ENCODE data around the gene PNRC2. TPM values are rescaled to one million over a fixed set of nuclear protein-coding genes. Genes with fewer than 3 reads are reported as not detected.
"Not testable (repeated sequence)": the region's sequence is repeated elsewhere in the genome, so short reads cannot be mapped to it uniquely, and the experiment has no call there.

Gene PNRC2
- total RNA-seq, 1 donor from 2014 or later: 165 TPM

DNA sequence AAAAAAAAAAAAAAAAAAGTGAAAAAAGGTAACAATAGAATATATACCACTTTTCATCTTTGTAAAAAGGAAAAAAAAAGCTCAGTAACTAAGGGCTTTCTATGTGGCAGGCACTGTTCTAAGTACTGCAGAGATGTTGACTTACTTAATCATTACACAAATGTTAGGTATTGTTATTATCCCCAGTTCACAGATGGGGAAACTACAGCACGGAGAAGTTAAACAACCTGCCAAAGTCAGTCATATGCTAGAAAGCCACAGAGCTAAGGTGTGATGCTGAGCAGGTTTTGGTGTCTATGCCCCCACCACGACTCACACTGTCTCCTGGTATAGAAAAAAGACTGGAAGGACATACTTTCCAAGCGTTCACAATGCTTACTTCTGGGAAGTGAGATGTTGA, 6.6 kb upstream of the PNRC2 start:
- DNase-seq: no peak

DNA sequence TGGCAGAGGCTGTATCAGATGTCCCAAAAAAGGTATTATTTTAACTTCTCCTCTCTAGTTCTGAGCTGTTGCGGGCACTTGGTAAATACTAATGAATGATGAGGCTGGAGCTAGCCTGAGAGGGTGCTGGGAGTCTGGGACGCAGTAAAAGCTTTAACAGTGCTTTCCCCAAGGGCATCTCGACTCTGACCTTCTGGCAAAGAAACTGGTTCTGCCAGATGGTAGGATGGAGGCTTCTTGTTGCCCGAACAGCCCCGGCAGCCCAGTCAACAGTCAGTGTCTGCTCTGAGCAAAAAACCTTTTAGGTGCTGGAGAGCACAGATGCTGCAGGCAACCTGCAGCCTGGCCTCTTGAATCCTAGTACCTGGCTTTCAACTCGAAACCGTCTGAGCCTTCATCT, 2.5 kb upstream of the PNRC2 start:
- DNase-seq: no peak

DNA sequence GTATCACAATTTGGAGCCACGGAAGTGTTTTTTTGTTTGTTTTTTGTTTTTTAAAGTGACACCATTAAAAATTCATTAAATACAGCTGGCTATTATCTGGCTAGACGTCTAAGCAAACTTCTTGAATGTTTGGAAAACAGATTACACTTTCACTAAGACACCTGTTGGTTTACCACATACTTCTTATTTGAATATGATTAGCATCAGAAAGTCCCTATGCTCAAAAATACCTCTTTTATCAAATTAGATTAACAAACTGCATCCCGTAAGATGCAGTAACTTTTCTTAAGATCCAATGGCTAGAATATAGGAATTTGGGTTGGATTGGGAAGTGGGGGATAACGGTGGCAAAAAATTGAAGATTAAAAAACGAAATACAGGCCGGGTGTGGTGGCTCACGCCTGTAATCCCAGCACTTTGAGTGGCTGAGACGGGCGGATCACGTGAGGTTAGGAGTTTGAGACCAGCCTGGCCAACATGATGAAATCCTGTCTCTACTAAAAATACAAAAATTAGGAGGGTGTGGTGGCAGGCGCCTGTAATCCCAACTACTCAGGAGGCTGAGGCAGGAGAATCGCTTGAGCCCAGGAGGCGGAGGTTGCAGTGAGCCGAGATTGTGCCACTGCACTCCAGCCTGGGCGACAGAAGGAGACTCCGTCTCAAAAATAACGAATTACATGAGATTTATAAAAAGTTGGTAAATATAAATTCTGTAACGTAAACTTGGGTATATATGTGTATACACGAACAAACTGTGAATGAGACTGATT, 1.4 kb upstream of the PNRC2 start:
- DNase-seq: not testable (repeated sequence)

DNA sequence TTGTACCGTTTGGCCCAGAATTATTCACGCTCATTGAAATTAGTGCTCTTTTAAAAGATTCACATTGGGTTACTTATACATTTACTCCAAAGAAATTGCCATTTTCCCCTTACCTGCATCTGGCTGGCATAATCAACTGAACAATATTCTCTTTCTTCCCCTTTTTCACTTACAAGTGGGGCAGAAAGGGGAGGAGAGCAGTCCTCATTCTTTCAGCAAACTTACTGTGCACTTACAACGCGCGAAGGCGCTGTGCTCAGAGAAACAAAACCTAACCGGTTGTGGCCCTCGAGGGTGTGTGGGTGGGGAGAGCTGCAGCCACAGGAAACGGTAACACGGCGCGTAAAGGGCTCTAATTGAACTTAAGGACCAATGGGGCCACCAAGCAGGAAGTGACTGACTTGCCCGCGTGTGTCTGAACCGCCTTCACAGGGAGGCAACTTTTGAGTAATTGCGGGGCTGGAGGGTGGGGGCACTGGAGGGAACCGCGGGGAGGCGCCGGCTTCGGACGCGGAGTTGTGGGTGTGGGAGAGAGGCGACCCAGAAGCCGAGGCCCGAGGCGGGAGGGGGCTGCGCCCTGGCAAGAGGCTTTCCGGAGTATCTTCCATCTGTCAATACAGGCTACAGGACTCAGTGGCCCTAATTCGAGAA, 693 bp upstream of the PNRC2 start:
- peak; percentile 93 for DNase-seq

DNA sequence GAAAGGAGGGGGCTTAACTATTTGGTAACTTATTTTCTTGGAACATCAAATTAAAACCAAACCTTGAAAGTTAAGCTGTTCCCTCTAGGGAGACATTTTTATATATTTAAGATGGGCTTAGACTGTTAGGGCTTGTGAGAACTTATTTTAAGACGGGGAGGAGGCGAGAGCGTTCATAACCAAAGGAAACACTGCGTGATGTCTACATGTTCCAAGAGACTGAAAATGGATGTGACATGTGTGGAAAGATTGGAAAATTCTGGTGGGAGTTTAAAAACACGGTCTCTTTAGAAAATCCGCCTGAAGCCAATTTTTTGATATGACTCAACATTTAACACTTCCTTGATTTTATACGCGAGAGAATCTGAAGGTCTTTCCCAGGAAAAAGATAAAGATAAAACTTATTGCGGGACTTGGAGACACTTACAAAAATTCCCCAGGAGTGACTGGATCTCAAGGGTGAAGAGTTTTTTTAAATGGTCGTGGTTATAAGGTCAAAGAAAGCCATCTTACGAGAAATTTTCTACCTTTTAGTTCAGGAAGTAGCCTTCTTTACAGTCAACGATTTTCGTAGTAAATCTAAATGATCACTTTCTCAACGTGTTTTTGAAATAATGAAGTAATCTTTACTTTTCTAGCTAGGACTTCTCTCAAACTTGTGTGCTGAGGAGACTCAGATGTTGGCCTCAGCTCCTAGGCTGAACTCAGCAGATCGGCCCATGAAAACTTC, 828 bp downstream of the PNRC2 start:
- peak; percentile 80 for DNase-seq

DNA sequence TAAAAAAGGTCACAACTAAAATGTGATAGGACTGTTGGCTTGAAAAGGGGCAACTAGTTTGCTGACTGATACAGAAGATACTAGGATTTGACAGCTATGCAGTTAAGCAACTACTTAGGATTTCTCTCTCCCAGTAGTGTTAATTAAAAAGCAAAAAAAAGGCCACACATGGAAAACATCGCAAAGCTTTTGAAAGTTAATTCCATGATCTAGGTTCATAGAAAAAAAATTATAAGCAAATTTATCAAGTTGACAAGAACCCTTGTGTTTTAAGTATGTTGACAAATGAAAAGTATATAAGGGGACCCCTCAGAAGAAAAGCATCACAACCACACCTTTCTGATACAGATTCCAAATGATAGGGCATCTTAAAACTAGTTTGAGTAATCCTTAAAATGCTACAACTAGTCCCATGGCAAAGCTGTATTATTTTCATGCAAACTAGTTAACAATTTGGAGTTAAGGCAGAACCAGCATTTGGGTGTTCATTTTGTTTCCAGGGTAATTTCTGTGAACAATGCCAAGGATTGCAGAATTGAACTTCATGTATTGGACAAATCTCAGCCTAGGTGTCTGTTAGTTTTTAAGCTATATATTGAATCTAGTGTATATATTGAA, 4.1 kb downstream of the PNRC2 start:
- no peak for DNase-seq

DNA sequence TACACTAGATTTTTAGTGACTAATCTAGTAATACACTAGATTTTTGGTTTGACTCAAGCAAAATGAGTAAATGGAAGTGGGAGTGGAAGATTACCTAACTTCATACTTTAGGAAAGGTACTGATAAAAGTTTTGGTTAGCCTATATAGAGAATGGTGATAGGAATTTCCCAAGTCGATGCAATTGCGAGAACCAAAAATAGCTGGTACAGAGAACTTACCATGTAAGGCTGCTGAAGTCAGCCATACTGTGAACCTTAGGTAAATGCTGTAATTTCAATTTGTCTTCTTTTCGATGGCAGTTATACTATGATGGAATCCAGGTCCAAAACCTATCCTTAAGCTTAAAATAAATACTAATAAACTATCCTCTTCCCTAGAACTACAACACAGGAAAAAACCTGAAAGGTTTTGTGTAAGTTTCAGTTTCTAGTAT, 4.6 kb downstream of the PNRC2 start:
- DNase-seq: no peak

DNA sequence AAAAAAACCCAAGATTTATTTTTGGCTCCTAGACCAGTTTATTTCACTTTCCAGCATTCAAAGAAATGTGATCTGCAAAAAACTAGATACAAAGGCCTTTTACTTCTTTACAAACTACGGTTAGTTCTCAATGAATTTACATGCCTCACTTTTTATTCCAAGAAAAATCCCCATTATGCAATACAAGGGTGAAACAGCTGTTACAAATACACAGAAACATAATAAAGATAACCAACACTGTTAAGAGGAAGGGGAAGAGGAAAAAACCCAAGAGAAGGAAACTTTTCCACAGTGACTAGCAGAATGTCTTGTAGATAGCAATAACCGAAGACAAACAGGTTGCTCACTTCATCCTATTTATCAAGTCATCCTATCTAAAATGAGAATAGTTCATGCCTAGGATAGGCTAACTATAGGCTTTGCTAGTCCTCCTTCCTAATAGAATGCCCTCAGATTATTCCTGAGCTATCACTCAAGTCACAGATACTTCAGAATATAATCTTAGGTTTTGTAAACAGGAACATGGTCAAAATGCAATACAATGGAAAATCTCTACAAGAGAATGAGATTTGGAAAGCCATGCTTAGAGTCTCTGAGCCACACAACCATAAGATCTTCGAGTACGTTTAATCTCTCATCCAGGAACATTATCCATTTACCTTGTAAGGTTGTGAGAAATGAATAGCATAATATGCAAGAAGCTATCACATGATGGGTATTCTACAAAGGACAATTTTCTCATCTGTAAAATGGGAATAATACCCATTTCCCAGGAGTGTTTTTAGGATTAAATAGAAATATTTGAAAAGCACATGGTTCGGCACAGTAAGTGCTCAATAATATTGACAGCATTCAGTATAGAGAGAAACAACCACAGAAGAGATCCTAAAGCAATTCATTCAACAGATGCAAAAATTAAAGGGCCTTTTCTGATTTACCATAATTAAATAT, 5.4 kb downstream of the PNRC2 start:
- no peak for DNase-seq

DNA sequence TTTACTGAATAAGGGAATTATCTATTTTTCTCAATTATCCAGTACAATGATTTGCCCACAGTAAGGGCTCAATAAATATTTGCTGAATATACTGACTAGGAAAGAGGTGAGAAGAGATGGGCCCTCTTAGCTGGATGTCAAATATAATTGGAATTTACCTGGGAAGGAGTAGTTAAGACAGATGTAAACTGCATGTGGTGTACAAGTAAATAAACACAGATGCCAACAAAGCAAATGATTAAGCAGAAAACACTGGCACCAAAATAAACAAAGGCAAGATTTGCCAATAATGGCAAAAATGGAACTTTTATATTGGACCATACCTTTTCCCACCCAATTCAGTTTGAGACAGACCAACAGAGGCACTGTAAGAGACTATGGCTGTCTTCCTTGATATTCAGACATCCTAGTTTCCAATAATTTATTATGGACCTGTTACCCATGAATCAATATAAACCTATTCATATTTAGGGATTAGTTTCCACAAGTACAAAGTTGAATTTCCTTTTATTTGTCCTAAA, 7.4 kb downstream of the PNRC2 start:
- DNase-seq: no peak

DNA sequence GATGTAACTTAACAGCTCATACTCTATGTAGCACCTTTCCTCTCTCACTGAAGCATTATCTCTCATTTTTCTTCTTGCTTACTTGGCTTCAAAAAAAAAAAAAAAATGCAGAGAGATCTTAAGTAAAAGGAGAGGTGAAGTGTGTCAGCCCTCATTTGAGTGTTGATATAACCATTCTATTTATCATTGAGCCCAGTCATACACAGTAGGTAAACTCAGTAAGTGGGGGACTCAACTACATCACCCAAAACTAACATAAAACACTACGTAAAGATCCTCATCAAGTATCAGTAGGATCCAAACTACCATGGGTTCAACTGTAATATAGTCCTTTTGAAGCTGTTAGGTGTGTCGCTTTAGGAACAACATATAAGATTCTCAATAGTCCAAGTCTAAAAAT, 8.2 kb downstream of the PNRC2 start:
- DNase-seq: no peak

DNA sequence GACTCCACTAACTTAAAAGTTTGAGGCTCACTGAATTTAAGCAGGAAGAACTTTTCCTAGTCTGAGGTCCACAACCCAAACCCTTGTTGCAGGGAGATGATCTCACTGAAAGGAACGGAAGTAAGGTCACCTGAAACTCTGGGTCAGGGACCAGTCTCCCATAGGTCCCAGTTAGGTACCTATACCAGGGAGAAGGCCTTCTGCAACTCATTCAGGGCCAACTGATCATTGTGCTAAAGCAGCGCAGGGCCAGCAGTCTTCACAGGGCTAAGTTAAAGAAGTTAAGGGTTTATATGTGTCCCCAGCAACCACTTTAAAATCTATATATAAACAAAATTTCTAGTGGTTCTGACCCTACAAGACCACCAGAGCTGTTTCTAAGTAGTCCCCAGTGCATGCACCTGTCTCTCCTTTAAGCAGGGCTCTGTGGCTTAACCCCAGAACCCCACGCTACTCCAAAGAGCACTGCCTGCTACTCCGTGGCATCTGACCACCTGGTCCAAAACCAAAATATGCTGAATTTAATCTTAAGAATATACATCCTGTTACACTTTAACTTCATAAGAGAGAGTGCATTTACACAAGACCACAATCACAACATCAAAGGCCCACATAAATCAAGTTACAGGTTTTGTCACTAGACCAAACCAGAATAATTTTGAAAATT, 17.7 kb downstream of the PNRC2 start:
- no peak for DNase-seq

DNA sequence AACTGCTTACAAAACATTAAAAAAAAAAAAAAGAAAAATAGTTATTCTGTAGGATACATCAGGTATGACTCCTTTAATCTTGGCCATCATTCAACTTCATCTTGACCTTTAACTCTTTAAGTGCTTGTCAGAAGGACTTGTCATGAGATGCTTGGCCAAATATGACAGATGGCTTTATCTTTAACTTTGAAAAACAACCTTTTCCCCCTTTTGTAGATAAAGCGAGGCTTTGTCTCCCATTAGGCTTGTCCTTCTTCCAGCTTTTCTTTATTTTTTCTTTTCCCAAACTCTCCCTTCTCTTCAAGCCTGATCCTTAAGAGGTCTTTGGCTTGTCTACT, 18.2 kb downstream of the PNRC2 start:
- DNase-seq: no peak

DNA sequence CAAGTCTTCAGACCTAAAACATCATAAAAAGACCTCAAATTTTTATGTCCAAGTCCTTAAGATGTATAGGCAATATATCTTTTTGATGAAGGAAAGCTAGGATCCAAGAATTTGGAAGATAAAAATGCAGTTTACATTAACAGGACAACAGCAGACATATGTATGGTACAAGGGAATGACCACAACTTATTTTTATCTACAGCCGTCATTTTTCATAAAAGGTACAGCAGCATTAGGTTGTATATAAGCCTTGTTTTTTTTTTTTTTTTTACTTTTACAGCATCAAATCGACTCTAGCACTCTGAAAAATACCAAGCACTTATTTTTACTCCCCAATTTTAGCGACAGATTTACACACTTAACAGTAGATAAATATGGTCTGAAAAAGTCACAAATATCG, 19.2 kb downstream of the PNRC2 start:
- DNase-seq: no peak

DNA sequence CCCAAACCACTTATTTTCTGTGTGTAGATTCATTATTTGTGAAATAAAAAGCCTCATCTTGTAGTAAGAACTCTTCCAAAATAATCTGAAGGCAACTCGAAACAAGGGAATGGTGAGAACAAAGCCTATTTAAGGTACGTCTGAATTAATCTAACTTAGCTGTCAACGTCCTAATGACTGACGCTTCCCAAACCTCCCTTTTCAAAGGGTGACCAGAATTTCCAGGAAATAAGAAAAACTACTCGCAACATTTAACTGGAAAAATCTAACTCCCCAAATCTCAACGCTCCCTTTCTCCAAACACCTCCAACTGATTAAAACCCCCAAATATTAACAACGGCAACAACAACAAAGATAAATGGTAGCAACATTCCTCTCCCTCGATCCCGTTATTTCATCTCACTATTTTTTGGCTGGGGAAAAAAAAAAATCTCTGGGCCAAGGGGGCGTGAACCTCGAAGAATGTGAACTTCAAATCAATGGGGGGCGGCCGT, 19.8 kb downstream of the PNRC2 start:
- peak; percentile 58 for DNase-seq

DNA sequence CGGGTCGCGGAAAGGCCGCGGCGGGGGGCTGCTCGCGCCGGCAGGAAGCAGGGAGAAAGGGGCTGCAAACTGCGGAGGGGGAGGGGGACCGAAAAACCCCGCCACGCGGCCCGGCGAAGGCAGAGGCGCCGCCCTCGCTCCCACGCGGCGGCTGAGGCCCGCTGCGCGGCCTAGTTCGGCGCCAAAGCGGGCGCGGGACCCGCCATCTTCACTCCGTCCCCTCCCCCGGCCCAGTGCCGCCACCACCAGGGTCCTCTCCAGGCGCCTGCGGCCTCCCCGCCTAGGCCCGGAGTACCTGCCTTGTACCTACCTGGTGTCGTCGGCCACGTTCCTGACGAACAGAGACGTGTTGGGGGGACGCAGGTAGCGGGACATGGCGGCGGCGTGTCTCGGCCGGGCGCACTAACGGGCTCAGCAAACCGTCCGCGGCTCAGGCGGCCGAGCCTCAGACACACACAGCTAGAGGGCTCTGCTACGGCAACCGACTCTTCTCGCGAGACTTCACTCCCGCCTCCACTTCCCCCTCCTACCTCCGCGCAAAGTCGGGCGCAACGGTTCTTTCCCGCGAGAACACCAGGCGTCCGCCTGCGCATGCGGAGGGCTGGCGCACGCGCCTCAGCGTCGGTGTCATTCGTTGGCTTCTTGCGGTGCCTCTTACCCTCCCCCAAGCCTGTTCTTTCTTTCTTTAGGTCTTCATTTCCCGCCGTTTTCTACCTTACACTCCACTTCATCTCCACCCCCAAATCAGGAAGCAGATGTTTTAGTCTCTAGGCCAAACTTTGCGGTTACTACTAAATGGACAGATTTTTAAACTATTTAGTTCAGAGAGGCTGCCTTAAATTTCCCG, 20.5 kb downstream of the PNRC2 start, which contains the start of gene SRSF10:
Gene SRSF10 (minus strand): TSS at position 447 of the 847 bp plus-strand sequence. CDS start 72 bp downstream, at position 375.
- peak; percentile 99 for DNase-seq

DNA sequence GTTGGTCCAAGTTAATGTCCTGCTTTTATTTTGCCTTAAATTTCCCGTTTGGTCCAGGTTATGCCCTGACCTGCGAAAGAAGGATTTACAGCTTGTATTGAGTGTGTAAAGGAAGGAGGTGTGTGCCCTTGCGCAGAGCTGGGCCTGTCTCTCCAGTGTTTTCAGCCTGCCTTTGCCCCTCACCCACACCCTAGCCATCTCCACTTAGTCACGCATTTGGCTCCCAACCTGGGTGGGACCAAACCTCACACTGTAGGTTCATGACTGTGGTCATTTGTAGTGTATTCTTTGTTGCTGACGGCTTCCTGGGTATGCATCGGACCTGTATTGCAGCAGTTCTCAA, 21.1 kb downstream of the PNRC2 start:
- no peak for DNase-seq

DNA sequence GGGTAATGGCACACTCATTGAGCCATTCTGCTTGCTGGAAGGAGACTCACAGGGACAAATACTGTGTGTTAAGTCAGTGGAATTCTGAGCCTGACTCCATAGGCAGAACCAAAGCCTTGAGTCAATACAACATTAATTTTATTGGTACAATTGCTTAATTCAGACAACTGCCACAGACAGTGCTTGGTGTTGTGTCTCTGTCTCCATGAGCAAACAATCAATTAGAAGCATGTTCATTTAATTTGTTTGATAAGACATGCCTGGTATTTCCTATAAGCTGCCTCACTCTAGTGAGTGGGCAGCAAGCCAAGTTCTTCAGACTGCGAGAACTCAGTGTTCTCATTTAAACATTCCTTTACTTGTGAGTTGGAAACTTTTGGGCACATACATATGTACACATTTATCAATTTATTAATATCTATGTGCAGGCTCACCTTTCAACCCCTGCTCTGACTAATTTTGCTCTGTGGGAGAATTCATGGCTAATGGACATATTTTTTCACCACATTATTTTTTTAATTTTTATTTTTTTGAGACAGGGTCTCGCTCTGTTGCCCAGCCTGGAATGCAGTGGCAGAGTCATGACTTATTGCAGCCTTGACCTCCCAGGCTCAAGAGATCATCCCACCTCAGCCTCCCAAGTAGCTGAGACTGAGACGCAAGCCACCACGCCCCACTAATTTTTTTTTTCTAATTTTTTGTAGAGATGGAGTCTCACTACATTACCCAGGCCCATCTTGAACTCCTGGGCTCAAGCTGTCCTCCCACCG, 25.0 kb downstream of the PNRC2 start:
- DNase-seq: peak; percentile 73

DNA sequence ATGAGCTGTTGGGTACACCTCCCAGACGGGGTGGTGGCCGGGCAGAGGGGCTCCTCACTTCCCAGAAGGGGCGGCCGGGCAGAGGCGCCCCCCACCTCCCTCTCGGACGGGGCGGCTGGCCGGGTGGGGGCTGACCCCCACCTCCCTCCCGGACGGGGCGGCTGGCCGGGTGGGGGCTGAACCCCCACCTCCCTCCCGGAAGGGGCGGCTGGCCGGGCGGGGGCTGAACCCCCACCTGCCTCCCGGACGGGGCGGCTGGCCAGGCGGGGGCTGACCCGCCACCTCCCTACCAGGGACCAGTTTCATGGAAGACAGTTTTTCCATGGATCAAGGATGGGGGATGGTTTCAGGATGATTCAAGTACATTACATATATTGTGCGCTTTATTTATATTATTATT, 27.4 kb downstream of the PNRC2 start:
- not testable (repeated sequence) for DNase-seq

DNA sequence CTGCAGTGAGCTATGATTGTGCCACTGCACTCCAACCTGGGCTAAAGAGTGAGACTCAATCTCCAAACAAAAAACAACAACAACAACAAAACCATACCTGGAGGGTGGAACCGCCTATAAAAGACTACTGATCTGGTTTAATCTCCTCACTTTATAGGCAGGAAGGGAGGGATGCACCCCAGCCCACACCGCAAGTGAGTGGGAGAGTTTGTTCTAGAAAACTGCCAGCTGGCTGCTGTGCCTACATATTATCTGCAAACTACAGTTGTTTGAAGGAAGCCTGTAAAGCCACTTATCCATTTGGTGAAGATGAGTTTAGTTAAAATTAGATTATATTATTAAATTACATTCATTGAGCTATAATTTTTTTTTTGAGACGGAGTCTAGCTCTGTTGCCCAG, 29.6 kb downstream of the PNRC2 start:
- no peak for DNase-seq

Data from skin of body (tissue), 2 donors.